HG02973 (cell line): ENCODE results near the gene DIAPH2.

Source experiments
- ATAC-seq: cut with Tn5 transposase; IDR thresholded peaks from one replicate; pipeline ENCODE4 v1.9.1; 2021; ENCODE audit warnings: moderate library complexity; ENCODE audit not compliant: unreplicated experiment

The DIAPH2 gene

DNA sequence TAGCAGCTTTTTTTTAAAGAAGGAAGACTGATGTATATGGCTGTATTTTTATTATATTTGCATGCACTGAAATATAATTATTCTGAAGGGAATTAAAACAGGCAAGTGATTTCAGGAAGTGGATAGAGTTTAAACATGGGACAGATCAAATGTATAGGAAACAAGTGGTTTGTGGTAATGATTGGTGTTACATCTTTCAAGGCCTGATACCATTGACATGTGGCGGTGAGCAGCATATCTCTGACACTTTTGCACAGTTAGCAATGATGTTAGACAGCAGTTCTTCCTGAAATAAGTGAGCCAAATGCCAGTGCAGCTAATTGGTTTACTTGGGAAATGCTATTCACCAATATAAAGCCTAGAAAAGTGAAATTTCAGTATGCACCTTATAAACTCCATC is 471.2 kb downstream of the DIAPH2 start:
- ATAC-seq: no peak

DNA sequence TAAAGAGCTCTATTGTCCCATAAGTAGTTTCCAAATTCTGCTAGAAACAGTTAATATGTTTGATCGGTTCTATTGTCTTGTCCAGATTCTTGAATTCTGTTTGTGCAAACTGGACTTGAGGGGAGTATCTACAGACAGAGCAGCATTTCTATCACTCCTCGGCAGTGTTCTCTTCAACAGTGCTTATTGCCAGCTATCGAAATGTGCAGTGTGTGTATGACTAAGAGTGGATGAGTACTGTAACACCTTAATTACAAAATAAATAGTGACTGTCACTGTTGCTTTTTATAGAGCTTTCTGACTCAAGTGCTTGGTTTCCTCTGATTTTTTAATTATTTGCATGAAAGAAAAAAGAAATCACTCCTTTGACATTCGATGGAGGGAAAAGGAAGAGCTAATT is 473.6 kb downstream of the DIAPH2 start:
- no peak for ATAC-seq

DNA sequence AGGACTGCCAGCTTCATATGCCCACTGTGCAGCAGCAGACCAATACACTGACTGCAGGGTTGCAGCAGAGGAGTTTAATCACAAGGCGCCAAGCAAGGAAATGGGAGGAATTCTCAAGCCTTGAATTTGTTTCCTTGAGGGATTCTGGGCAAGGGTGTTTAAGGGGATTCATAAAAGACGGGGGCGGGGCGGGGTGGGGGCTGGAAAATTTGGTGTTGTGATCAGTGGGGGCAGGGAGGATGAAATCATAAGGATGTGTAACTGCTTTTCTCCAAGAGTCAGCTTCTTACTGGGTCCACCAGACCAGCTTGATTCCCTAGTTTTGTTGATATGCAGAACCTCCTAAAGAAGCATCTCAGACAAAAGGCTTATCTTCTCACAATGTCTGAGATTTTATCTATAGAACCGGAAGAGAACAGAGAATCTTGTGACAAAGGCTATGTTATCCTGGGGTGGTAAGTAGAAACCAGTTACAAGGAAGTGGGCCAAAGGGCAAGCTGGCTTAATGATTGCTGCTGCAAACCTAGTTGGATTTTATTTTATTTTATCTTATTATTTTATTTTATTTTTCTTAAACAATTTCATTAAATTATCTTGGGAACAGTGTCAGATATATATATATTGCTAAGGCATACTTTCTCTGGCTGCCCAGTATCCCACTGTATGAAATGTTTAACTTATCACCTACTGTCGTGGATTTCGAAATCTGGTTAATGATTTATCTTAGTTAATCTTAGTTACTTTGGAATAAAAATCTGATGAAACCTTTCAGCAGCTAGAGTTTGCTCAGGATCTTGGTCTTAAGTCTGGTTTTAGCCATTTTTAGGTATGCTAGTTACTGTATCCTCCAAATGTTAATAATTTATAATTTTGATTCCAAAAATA is 475.5 kb downstream of the DIAPH2 start:
- ATAC-seq: no peak

DNA sequence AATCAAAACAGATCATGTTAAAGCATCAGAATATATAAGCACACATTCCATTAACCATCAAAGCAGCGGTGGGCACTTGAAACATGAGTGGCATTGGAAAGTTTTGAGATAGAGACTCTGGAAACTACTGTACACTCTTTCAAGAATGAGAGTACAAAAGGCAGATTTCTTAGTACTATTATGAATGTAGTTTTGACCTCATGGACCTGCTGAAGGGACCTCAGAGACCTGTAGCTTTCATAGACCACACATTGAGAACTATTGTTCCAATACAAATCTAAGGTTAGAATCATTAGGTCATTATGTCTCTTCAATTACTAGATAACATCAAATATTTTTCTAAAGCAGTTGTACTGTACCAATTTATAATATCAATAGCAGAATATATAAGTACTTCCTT is 482.7 kb downstream of the DIAPH2 start:
- ATAC-seq: peak; percentile 89

DNA sequence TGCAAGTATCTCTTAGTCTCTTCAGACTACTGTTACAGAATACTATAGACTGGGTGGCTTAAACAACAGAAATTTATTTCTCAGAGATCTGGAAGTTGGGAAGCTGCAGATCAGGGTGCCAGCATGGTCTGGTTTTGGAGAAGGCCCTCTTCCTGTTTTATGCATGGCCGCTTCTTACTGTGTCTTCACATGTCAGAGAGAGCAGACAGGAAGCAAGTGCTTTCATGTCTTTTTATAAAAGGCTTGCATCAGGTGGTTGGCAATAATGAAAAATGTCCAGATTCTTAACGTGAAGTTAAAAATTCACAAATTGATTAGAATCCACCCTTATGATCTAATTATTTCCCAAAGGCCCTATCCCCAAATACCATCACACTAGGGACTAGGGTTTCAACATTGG is 484.0 kb downstream of the DIAPH2 start:
- ATAC-seq: no peak

DNA sequence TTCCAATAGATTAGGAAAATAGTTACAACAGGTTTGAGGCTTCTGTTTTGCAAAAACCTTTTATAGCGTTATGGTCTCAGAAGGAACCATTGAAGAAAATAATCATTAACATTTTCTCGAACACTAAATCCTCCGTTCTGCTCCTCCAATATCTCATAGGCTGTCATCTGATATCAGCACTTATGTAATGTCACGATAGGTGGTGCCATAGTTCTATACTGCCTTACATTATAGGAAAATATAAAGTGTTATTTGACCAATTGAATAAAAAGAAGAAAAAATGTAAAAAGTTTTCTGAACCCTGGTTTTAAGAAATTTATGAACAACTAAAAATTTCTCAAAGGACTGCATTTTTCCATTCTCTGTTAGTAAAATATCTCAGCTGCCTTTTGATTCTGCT is 490.5 kb downstream of the DIAPH2 start:
- ATAC-seq: no peak

DNA sequence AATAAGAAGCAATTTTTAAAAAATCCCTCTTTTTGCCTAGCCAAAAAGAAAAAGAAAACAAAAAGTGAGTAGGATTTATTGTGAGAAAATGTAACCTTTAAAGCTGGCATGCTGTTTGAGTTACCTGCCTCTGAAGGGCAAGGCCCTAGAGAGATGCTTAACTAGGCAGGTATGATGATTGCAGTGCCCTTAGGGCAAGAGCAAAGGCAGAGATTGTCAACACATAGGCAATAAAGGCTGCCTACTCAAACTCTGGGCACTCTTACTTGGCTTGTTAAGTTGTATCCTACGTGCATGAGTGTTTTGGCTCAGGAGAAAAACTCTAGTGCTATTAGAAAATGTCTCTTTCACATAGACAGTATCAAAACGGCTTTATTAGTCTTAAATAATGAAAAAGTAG is 505.0 kb downstream of the DIAPH2 start:
- ATAC-seq: no peak

DNA sequence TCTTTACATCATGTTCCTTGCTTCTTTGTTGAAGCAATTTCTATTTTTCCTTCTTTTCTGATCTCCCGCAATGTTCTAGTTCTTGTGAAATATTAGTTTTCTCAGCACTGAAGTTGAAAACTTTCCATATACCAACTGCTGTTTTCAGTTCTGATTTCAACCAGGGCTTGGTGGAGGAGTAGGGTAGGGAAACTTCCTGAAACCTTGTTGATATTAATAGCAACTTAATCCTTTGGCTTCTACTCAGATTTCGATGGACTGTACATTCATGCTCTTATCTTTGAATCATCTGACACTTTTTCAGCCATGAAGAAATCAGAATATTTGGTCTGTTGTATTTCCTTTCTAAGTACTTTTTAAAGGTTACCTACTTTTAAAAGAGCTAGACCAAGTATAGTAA is 514.9 kb downstream of the DIAPH2 start:
- no peak for ATAC-seq

DNA sequence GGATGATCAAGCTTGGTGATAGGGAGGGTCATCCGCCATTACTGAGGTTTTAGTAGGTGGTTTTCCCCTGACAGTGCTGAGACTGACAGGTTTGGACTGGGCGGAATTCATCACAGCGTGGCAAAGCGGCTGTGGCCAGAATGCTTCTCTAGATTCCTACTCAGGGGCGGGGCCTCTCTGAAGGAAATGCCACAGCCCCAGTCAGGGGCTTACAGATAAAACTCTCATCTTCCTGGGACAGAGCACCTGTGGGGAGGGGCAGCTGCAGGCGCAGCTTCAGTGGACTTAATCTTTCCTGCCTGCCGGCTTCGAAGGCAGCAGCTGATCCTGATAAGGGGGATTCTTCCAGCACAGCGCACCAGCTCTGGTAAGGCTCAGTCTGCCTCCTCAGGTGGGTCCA is 515.8 kb downstream of the DIAPH2 start:
- ATAC-seq: no peak

DNA sequence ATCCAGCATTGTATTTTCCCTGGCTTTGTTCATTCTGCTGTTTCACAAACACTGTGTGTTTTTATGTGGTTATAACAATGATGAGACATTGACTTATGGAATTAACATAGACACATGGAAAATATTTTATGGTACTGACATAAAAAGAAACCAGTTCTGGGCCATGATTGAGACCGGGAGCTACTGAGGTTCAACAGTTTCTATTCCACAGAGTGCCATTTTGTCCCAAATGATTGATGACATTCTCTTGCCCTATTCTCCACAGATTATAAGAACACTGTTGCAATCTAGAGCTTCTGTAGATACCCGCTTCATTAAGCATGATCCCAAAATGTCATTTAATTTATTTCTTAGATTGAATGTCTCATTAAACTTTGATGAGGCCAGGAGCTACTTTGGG is 525.9 kb downstream of the DIAPH2 start:
- ATAC-seq: no peak

DNA sequence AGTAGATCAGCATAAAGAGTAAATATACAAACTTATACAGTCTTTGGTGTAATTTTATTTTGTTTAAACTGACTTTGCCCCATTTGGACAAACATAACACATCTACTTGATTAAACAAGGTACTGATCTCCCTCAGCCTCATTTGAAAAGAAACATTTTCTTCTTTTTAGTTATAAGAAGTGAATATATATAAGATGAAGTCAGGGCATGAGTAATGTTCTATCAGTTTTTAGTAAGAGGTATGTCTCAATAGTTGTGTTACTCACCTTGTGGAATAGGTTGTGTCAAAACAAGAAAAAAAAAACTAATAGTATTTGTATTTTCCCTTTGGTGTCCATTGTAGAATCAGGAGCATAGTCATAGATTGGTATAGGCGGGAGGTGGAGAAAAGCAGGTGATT is 526.4 kb downstream of the DIAPH2 start:
- no peak for ATAC-seq

DNA sequence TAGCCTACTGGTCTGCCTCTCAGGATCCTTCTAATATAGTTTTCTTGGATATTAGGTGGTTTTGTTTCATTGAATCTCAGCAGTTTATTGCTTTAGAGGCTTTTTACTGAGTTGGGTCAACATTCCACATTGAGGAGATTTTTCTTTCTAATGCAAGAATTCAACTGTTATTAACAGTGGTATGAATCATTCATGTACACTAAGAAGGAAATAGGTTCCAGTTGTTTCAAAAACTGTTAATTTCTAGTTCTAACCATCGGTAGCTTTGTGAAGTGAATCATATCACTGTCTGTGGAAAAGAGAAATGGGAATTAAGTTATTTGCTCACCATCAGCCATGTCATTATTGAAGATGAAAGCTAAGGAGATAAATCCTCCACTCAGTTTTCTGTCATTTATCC is 530.5 kb downstream of the DIAPH2 start:
- ATAC-seq: no peak

DNA sequence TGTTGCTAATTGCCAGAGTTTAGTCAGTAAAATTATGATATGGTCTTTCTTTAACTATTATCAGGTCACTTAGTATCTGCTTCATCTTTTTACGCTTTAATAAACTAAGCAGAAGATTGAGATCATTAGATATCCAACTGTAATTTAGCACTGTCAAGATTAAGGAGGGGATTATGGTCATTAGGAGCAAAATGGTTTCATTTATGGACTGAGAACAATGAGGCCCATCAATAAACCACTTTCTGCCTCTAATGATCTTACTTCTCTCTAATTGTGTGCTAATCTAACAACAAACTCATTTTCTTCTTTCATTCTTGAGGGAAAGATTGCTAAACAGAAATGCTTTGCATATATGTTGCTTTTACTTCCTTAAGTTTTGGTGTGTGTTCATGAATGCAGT is 539.5 kb downstream of the DIAPH2 start:
- ATAC-seq: no peak

DNA sequence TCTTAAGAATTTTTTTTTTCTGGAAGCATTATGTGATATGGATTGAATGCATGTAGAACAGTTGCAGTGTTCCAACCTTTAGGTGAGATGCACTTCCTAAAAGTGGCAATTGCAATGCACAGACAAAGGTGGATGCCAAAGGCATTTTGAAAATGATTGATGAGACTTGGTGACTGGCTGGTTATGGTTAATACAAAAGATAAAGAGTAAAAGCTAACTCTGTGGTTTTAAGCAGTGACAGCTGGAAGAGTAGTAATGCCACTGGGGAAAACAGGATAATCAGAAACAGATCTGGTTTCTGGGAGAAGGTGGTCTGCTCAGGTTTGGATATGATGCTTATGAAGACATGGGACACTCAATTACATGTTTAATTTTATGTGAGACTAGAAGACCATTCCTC is 544.7 kb downstream of the DIAPH2 start:
- no peak for ATAC-seq

DNA sequence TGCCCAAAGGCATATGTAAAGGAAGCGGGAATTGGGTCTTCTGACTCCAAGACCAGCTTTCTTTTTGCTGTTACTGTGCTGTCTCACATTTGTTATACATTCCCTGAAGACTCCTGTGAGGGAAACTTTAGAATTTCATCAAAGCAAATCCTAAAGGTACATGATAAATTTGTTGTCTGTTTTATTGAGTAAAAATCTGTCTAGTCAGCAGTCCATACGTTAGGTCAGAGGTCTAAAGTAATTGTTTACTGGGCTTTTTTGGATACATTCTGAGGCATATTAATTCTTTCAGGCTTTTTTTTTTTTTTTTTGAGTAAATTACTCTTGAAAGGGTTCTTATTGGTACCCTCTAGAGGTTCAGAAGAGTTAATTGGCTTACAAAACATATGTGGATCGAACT is 546.3 kb downstream of the DIAPH2 start:
- ATAC-seq: no peak

DNA sequence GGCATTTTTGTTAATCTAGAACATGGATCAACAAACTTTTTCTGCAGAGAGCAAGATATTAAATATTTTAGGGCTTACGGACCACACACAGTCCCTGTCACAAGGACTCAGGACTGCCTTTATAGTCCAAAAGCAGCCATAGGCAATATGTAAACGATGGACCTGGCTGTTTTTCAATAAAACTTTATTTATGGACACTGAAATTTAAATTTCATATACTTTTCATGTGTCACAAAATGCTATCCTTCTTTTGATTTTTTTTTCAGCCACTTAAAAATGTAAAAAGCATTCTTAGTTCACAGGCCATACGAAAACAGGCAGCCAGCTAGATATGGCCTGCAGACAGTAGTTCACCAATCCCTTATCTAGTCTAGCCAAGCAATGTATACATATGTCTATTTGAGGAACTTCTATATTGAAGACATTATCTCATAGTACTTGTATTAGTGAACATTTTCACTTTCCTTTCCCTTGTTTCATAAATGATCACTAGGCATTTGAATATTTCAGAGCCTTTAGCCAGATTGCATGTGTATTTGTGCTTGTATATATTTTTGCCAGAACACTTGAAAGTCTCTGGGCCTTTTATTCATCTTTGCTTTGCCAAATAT is 549.9 kb downstream of the DIAPH2 start:
- peak; percentile 100 for ATAC-seq

DNA sequence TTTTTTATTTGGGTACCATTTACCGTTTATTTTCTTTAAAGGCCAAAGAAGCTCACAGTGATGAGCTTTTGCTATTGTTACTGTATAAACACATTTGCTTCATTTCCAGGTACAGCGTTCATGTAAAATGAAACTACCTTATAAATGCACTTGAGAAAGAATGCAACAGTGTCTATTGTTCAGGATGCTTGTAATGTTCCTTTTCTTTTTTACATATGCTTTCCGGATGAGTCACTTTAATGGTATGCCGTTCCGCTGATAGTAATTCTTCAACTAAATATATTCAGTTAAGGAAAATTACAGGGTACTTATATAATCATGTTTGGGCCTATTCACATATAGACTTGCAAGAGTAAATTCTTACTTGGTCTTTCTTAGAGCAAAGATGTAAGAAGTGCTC is 554.0 kb downstream of the DIAPH2 start:
- no peak for ATAC-seq

DNA sequence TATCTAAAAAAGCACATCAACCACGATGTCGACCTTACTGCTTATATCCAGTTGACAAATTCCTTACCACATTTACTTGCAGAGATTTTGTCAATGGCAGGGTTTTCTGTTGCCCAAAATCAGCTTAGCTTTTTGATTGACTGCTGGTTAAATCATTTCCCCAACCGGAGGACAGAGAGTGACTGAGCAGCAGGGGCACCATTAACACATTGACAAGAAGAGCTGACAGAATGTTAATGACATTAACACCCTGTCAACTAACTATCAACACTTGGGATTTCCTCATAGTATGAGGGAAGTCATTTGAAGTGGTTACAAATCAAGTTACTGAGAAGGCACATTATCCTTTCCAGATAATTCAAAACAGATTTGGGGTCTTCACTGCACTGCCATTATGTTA is 567.5 kb downstream of the DIAPH2 start:
- no peak for ATAC-seq

DNA sequence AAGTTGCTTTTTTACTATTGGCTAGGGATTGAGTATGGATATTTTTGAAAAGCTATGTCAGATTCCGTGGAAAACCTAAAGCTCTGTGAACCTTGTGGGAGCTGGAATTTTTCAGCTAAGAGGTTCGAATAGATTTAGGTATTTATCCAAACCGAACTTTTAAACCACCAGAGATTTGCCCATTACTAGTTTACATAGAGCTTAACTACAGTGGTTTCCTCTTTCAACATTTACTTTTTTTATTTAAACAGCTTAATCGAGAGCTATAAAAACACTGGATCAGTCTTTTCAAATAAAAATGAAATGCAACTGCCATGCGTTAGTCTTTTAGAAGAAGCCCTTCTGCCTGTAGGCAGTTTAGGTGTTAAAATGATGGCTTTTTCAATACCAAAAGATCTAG is 576.0 kb downstream of the DIAPH2 start:
- ATAC-seq: no peak

DNA sequence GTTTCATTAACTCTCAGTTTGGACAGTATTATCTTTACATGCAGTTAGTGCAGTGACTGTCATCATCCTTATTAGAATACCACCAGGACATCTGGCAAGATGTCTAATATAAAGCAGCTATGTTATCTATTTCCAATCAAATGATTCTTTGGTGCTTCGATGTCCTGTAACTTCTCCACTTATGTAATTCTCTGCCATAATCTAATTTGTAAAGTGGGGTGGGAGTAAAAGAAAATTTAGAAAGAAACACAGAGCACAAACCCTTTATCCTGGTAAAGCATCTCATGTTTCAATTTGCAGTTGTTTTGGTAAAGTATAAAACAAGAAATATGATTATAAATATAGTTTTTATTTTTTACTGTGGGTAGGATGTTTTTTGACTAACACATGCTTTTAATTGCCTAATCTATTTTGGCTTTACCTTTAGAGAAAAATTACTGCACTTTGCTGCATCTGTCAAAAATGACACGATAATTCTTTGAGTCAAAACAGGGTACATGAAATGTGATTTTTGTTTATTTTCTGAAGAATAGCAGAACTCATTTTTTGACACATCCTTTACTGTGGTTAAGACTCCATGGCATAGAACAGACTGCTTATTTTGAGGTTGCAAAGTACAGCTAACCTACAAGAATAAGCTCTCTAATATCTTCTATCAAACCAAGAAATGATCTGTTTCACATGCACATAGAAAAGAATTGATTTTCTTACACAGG is 581.9 kb downstream of the DIAPH2 start:
- no peak for ATAC-seq

DNA sequence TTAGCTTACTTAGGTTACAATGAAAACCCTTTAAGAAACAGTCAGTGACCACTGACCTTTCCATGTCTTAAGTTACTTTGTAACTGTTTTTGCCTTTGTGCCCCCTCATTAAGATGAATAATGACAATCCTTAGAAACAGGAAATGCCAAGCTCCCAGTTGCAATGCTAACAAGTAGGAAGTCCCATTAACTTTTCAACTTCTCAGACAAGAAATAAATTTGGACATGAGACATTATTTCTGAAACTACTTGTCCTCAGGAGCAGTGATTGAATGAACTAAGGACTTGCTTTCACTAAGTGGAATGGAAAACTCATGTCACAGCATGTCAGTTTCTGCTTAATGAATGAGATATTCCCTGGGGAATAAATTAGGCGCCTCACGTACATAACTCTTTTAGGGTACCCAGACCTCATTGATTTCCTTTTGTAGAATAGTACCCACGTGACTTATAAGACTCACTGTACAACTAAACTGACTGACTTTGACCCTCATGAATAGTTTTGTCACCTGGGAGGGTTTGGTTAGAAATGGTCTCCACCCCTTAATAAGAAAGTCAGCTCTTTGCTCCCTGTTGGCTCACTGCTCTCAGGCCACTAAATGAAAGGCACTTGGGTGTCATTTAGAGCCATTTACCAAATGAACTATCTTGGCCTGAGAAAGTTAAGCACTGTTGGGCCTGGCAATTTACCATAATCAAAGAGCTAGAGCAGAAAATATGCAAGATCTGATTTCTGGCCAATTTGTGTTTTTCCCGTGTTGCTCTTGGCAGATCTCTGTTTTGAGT is 582.9 kb downstream of the DIAPH2 start:
- ATAC-seq: no peak
